Activated effector memory CD4-positive, alpha-beta T cell treated with anti-CD3 and anti-CD28 coated beads, Interleukin-2, amount 50 U/mL, for 16 hours (primary cell): ENCODE results near the gene SCN7A.
"Not testable (repeated sequence)": the region's sequence is repeated elsewhere in the genome, so short reads cannot be mapped to it uniquely, and the experiment has no call there.

Source experiments
- DNase-seq: peaks from one replicate; pipeline ENCODE4 v3.0.0-alpha.2; 2020

SCN7A gene

GRCh38 chr2:166494140-166494624 lies at the start of gene SCN7A:
TSS of gene SCN7A (minus strand) at chr2:166494249. CDS start at chr2:166477696, 16,553 bp downstream.
- DNase-seq: no peak

- DNase-seq: no peak
Measured at GRCh38 chr2:166539340-166540162, 45.5 kb upstream of the SCN7A start.

GRCh38 chr2:166536111-166536510 lies 42.1 kb upstream of the SCN7A start:
- DNase-seq: no peak

GRCh38 chr2:166521155-166521554 lies 27.1 kb upstream of the SCN7A start:
- no peak for DNase-seq

GRCh38 chr2:166520604-166521003 lies 26.6 kb upstream of the SCN7A start:
- no peak for DNase-seq

GRCh38 chr2:166519391-166519962 lies 25.4 kb upstream of the SCN7A start:
- no peak for DNase-seq

GRCh38 chr2:166518634-166519390 lies 24.8 kb upstream of the SCN7A start:
- DNase-seq: no peak

- no peak for DNase-seq
Measured at GRCh38 chr2:166517533-166518061, 23.5 kb upstream of the SCN7A start.

- no peak for DNase-seq
Measured at GRCh38 chr2:166516712-166517303, 22.8 kb upstream of the SCN7A start.

GRCh38 chr2:166513952-166514351 lies 19.9 kb upstream of the SCN7A start:
- DNase-seq: no peak

- no peak for DNase-seq
Measured at GRCh38 chr2:166499281-166499680, 5.2 kb upstream of the SCN7A start.

GRCh38 chr2:166491461-166491860 lies 2.6 kb downstream of the SCN7A start:
- DNase-seq: no peak

GRCh38 chr2:166487171-166487570 lies 6.9 kb downstream of the SCN7A start:
- DNase-seq: no peak

GRCh38 chr2:166485558-166486178 lies 8.4 kb downstream of the SCN7A start:
- DNase-seq: no peak

GRCh38 chr2:166472332-166472731 lies 21.7 kb downstream of the SCN7A start:
- DNase-seq: no peak

GRCh38 chr2:166468124-166469024 lies 25.7 kb downstream of the SCN7A start:
- DNase-seq: no peak

- DNase-seq: no peak
Measured at GRCh38 chr2:166464187-166464586, 29.9 kb downstream of the SCN7A start.

- no peak for DNase-seq
Measured at GRCh38 chr2:166463640-166464039, 30.4 kb downstream of the SCN7A start.

GRCh38 chr2:166458674-166459073 lies 35.4 kb downstream of the SCN7A start:
- DNase-seq: no peak

- not testable (repeated sequence) for DNase-seq
Measured at GRCh38 chr2:166455823-166456222, 38.2 kb downstream of the SCN7A start.

GRCh38 chr2:166454006-166454595 lies 39.9 kb downstream of the SCN7A start:
- no peak for DNase-seq
